ENCODE data around the gene CIB4. TPM values are rescaled to one million over a fixed set of nuclear protein-coding genes. Genes with fewer than 3 reads are reported as not detected.

Gene CIB4
- total and polyA plus RNA-seq, 2 of the 4 experiments (the other 2 are of a cell fraction): not detected

DNA sequence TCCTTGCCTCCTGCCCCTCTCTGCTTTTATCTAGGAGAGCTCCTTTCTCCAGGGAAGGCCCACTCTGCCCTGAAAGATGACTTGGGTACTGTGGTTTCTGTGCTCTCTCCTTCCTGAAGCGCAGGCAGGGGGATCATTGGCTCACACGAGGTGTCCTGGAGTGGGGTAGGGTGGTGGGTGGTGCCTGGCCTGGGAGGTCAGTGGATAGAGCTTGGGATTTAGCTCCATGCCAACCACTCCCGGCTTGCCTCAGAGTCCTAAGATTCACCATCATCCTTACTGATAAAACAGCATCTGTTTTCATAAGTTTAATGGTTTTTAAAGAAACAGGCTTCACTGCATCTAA, 63.1 kb downstream of the CIB4 start:
- TF ChIP-seq MAFK (IDR thresholded peaks at IDR 0.05; ENCODE audit: low read depth, low read length): no peak
- no peak for TF ChIP-seq RFX5 (IDR thresholded peaks at IDR 0.05; ENCODE audit: low read depth, low read length)
- TF ChIP-seq SMC3 (IDR thresholded peaks at IDR 0.05; ENCODE audit: low read depth, low read length): no peak
- no peak for TF ChIP-seq MXI1 (IDR thresholded peaks at IDR 0.05; ENCODE audit: borderline replicate concordance, low read depth, low read length)
- TF ChIP-seq MAZ (IDR thresholded peaks at IDR 0.05; ENCODE audit: borderline replicate concordance, low read depth, low read length): no peak
- TF ChIP-seq CEBPB (IDR thresholded peaks at IDR 0.05; ENCODE audit: low read depth, low read length): no peak
- no peak for TF ChIP-seq USF2 (IDR thresholded peaks at IDR 0.05; ENCODE audit: low read depth, low read length)
- TF ChIP-seq RAD21 (IDR thresholded peaks at IDR 0.05; ENCODE audit: low read length): no peak
- TF ChIP-seq BHLHE40 (IDR thresholded peaks at IDR 0.05; ENCODE audit: low read depth, low read length): no peak
- TF ChIP-seq, protein P1, sequence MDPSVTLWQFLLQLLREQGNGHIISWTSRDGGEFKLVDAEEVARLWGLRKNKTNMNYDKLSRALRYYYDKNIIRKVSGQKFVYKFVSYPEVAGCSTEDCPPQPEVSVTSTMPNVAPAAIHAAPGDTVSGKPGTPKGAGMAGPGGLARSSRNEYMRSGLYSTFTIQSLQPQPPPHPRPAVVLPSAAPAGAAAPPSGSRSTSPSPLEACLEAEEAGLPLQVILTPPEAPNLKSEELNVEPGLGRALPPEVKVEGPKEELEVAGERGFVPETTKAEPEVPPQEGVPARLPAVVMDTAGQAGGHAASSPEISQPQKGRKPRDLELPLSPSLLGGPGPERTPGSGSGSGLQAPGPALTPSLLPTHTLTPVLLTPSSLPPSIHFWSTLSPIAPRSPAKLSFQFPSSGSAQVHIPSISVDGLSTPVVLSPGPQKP (IDR thresholded peaks at IDR 0.05; ENCODE audit: borderline replicate concordance, low read depth, low read length): no peak
- no peak for TF ChIP-seq POLR2A (IDR thresholded peaks at IDR 0.05; ENCODE audit: low read depth, low read length)
- TF ChIP-seq RCOR1 (IDR thresholded peaks at IDR 0.05; ENCODE audit: insufficient replicate concordance, low read length): no peak
- TF ChIP-seq, protein P2, sequence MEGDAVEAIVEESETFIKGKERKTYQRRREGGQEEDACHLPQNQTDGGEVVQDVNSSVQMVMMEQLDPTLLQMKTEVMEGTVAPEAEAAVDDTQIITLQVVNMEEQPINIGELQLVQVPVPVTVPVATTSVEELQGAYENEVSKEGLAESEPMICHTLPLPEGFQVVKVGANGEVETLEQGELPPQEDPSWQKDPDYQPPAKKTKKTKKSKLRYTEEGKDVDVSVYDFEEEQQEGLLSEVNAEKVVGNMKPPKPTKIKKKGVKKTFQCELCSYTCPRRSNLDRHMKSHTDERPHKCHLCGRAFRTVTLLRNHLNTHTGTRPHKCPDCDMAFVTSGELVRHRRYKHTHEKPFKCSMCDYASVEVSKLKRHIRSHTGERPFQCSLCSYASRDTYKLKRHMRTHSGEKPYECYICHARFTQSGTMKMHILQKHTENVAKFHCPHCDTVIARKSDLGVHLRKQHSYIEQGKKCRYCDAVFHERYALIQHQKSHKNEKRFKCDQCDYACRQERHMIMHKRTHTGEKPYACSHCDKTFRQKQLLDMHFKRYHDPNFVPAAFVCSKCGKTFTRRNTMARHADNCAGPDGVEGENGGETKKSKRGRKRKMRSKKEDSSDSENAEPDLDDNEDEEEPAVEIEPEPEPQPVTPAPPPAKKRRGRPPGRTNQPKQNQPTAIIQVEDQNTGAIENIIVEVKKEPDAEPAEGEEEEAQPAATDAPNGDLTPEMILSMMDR (conservative IDR thresholded peaks at IDR 0.05; ENCODE audit: low read depth, low read length): no peak
- TF ChIP-seq NFE2L2 (IDR thresholded peaks at IDR 0.05; ENCODE audit: low read depth, low read length): no peak
- no peak for TF ChIP-seq FOS (IDR thresholded peaks at IDR 0.05; ENCODE audit: low read depth, low read length)
- no peak for TF ChIP-seq CHD1 (IDR thresholded peaks at IDR 0.05; ENCODE audit: low read depth, low read length)
- Histone ChIP-seq H2BK120ac (ENCODE audit: low read depth, low read length) (no peak overlapping the region), H4K5ac (ENCODE audit: low read depth, low read length) (no peak overlapping the region), H2AK9ac (replicated peaks; ENCODE audit: low read depth, low read length, poor library complexity) (no peak overlapping the region), H3K4me3 (ENCODE audit: insufficient read depth, low read depth, low read length) (no peak overlapping the region), H3K4ac (ENCODE audit: low read depth, low read length) (no peak overlapping the region), H3K27ac (ENCODE audit: insufficient read depth, low read length) (no peak overlapping the region), H4K8ac (ENCODE audit: low read depth in 2 of 2, low read length in 2 of 2) (no peak overlapping the region), H2AK5ac (ENCODE audit: low read depth, low read length) (no peak overlapping the region), H3K23ac (ENCODE audit: low read depth, low read length) (no peak overlapping the region), H3K56ac (ENCODE audit: extremely low read depth, insufficient read depth, low read length) (no peak overlapping the region), H4K20me1 (ENCODE audit: insufficient read depth, low read length) (no peaks in the 10 kb centered on the region), H3K4me2 (ENCODE audit: low read depth, low read length) (no peak overlapping the region), H3K9ac (ENCODE audit: low read depth, low read length) (no peak overlapping the region), H3K9me3 (ENCODE audit: control insufficient read depth, insufficient read depth, low read length) (no peaks in the 10 kb centered on the region), H2BK15ac (ENCODE audit: low read depth, low read length) (no peak overlapping the region), H3K4me1 (ENCODE audit: control insufficient read depth, insufficient read depth, low read length) (no peaks in the 10 kb centered on the region), H3K18ac (ENCODE audit: low read depth, low read length) (no peak overlapping the region), H3K36me3 (ENCODE audit: control insufficient read depth, insufficient read depth, low read length) (no peaks in the 10 kb centered on the region), H3K79me1 (ENCODE audit: low read depth in 1 of 2, low read length in 2 of 2) (no peaks in the 10 kb centered on the region), H3K9me1 (ENCODE audit: insufficient read depth, low read length) (no peaks in the 10 kb centered on the region), H2AFZ (replicated peaks; ENCODE audit: low read length, poor library complexity) (peak overlapping the region; percentile 78), H3K14ac (replicated peaks; ENCODE audit: low read depth, low read length) (no peak overlapping the region), H4K91ac (ENCODE audit: insufficient read depth, low read depth, low read length) (no peak overlapping the region), H2BK20ac (ENCODE audit: low read depth, low read length) (no peak overlapping the region), H3K27me3 (ENCODE audit: control insufficient read depth, insufficient read depth, low read length) (peaks cover 70% of the 10 kb centered on the region), H2BK5ac (ENCODE audit: low read depth, low read length, poor library complexity, severe bottlenecking) (no peak overlapping the region)
- intact Hi-C loops (cut with micrococcal nuclease) (loop anchor here (1.0 to 10.0 kb wide), 3 partner anchors 167 to 333 kb away; partner anchors contain the start of genes ADGRF3, HADHA, HADHB and SELENOI), in situ Hi-C loops (cut with MboI; ENCODE audit: low sequenced_read_pairs) (no loop called here), dilution Hi-C loops (cut with HindIII; ENCODE audit: low sequenced_read_pairs, unreplicated experiment) (no loop called here)
- DNase-seq (no peak), ATAC-seq (ENCODE audit: low read depth) (no peak; the same call in 1 of the 2 replicates)
- CTCF ChIA-PET: interaction anchor here (0.8 to 1.1 kb wide), 4 partner anchors 14 to 167 kb away, joined by 3 to 5 read pairs (median 4); no protein-coding TSS in a partner anchor
- BruUV-seq (replicated peaks): no TSS peak
- WGBS, 2 experiments (ENCODE audit: extremely low coverage in 2 of 2, insufficient read length in 1 of 2): no CpG with 5 or more reads among the region's 3 CpGs
- POLR2A ChIA-PET (ENCODE audit: unreplicated experiment): no interaction called here

All from IMR-90 (cell line).